Sigmoid colon (tissue), 4 donors: ENCODE data around the gene WNK2.
"Not testable (repeated sequence)": the region's sequence is repeated elsewhere in the genome, so short reads cannot be mapped to it uniquely, and the experiment has no call there.

Experiments used
- CTCF ChIP-seq, 4 experiments: fragments of 450-650 bp in 3 of 4; fragments of 200-600 bp in 1 of 4; IDR thresholded peaks; one replicate each; pipeline ENCODE4 v1.5.1; 2016 to 2019; ENCODE audit warnings: antibody characterized with exemption in 4 of 4, mild to moderate bottlenecking in 3 of 4, moderate library complexity in 2 of 4
- EP300 ChIP-seq, 4 donors: sonication (generic); formaldehyde crosslinking; IDR thresholded peaks; one replicate each; pipeline ENCODE4 v1.6.1; 2017; ENCODE audit warnings: antibody characterized with exemption in 4 of 4
- POLR2AphosphoS5 ChIP-seq, 4 donors: sonication (generic); formaldehyde crosslinking; IDR thresholded peaks; one replicate each; pipeline ENCODE4 v1.6.1; 2017; ENCODE audit warnings: antibody characterized with exemption in 4 of 4

- TF ChIP-seq CTCF, POLR2AphosphoS5, EP300 (IDR thresholded peaks at IDR 0.05): not testable (repeated sequence)
Observed at GRCh38 chr9:93323446-93323954, 139.6 kb downstream of the WNK2 start.
